ENCODE measurements around the gene SH3RF1. TPM values are rescaled to one million over a fixed set of nuclear protein-coding genes. Genes with fewer than 3 reads are reported as not detected.
"Not testable (repeated sequence)": the region's sequence is repeated elsewhere in the genome, so short reads cannot be mapped to it uniquely, and the experiment has no call there.

SH3RF1 gene
- total and polyA plus RNA-seq, 11 donors: 1.7 to 17.2 (median 8.9) TPM

- Histone ChIP-seq H3K4me1 (peaks cover 0 to 54% (median 15%) of the 10 kb centered on the region in 12 donors), H3K27me3 (no peaks in the 10 kb centered on the region), H3K4me3 (no peak overlapping the region), H3K36me3 (no peaks in the 10 kb centered on the region), H3K27ac (peak overlapping the region in 7 of 12 donors; percentile 20 to 79 (median 57)), H3K9me3 (peaks cover 0 to 5% (median 0%) of the 10 kb centered on the region in 12 donors)
- ATAC-seq (no peak), DNase-seq (no peak)
- intact Hi-C loops (cut with DNase I): no loop called here
- TF ChIP-seq POLR2A (IDR thresholded peaks at IDR 0.05): no peak
- TF ChIP-seq, protein P1, sequence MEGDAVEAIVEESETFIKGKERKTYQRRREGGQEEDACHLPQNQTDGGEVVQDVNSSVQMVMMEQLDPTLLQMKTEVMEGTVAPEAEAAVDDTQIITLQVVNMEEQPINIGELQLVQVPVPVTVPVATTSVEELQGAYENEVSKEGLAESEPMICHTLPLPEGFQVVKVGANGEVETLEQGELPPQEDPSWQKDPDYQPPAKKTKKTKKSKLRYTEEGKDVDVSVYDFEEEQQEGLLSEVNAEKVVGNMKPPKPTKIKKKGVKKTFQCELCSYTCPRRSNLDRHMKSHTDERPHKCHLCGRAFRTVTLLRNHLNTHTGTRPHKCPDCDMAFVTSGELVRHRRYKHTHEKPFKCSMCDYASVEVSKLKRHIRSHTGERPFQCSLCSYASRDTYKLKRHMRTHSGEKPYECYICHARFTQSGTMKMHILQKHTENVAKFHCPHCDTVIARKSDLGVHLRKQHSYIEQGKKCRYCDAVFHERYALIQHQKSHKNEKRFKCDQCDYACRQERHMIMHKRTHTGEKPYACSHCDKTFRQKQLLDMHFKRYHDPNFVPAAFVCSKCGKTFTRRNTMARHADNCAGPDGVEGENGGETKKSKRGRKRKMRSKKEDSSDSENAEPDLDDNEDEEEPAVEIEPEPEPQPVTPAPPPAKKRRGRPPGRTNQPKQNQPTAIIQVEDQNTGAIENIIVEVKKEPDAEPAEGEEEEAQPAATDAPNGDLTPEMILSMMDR (IDR thresholded peaks at IDR 0.05): no peak
- WGBS, 4 donors: 83 to 93% (median 86%) methylated on average over 4 of the region's 4 CpGs
These were observed 70.3 kb downstream of the SH3RF1 start for GRCh38 chr4:169200361-169201030.

DNA sequence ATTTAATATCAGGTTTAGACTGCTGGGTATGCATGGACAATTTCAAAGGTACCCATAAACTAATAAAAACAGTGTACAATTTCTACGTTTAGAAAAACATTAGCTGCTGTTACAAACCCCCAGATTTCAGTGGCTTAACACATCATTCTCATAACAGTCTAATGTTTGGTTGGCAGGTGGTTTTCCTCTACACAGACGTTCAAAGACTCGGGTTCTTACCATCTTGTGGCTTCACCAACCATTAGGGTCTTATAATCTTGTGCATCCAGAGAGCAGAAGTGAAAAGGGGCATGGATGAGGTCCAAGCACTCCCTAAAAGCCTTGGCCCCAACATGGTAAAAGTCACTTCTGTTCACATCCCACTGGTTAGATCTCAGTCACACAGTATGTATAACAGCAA, 71.6 kb downstream of the SH3RF1 start:
- DNase-seq (no peak), ATAC-seq (no peak)
- no peak for TF ChIP-seq POLR2A (IDR thresholded peaks at IDR 0.05)
- TF ChIP-seq, protein P1 (IDR thresholded peaks at IDR 0.05): no peak
- WGBS, 4 donors: 84 to 93% (median 87%) methylated on average over 3 of the region's 3 CpGs
- H3K27ac ChIP-seq: no peak overlapping the region
- H3K4me1 ChIP-seq: peaks cover 0 to 43% (median 15%) of the 10 kb centered on the region in 12 donors
- H3K4me3 ChIP-seq: no peak overlapping the region
- no peaks in the 10 kb centered on the region for H3K27me3 ChIP-seq
- intact Hi-C loops (cut with DNase I): no loop called here
- H3K36me3 ChIP-seq: no peaks in the 10 kb centered on the region
- H3K9me3 ChIP-seq: peaks cover 0 to 16% (median 5%) of the 10 kb centered on the region in 12 donors

DNA sequence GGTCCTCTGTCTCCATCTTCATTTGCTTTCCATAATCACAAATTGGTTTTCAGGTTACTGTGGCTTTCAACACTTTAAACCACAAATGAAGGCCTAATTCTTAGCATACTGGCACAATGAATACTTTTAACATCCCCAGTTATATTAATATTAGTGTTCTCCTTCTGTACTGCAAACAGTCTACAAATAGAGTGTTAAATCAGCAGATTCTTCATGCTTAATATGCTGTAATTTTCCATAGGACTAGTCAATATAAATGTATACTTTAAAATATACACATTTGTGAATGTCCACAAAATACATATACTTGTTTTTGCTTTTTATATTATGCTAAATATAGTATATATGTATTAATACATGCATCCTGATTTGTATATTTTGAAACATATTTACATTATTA, 72.6 kb downstream of the SH3RF1 start:
- ATAC-seq (no peak), DNase-seq (no peak)
- H3K9me3 ChIP-seq: peaks cover 0 to 16% (median 5%) of the 10 kb centered on the region in 12 donors
- H3K4me3 ChIP-seq: no peak overlapping the region
- H3K27me3 ChIP-seq: no peaks in the 10 kb centered on the region
- TF ChIP-seq, protein P1 (IDR thresholded peaks at IDR 0.05): no peak
- no peak for TF ChIP-seq POLR2A (IDR thresholded peaks at IDR 0.05)
- H3K36me3 ChIP-seq: no peaks in the 10 kb centered on the region
- no peak overlapping the region for H3K27ac ChIP-seq
- H3K4me1 ChIP-seq: peaks cover 0 to 32% (median 14%) of the 10 kb centered on the region in 12 donors
- intact Hi-C loops (cut with DNase I): no loop called here

- ATAC-seq; H3K27me3 ChIP-seq; DNase-seq; intact Hi-C loops (cut with DNase I); H3K4me3 ChIP-seq; H3K27ac ChIP-seq; H3K36me3 ChIP-seq: not testable (repeated sequence)
- Histone ChIP-seq H3K9me3 (peaks cover 0 to 16% (median 5%) of the 10 kb centered on the region in 12 donors), H3K4me1 (peaks cover 0 to 23% (median 14%) of the 10 kb centered on the region in 12 donors)
- 96 to 97% (median 96%) methylated on average over 11 of the region's 11 CpGs for WGBS, 4 donors
These were observed 73.5 kb downstream of the SH3RF1 start for GRCh38 chr4:169197206-169197605.

DNA sequence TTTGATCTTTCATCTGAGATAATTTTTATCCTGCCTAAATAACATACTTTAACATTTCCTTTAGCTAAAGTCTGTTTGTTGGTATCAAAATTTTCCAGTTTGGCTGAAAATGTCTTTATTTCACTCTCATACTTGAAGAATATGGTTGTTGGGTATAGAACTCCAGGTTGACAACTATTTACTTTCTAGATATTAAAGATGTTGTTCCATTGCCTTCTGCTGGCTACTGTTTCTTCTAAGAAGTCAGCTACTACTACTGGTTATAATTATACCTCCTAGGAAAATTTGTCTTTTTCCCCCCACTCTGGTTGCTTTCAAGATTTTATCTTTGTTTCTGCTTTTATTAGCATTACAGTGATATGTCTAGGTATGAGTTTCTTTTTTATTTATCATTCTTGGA, 75.7 kb downstream of the SH3RF1 start:
- H3K36me3 ChIP-seq: no peaks in the 10 kb centered on the region
- no peak overlapping the region for H3K27ac ChIP-seq
- H3K9me3 ChIP-seq: peaks cover 0 to 16% (median 5%) of the 10 kb centered on the region in 12 donors
- no peaks in the 10 kb centered on the region for H3K27me3 ChIP-seq
- ATAC-seq (no peak), DNase-seq (no peak)
- TF ChIP-seq, protein P1 (IDR thresholded peaks at IDR 0.05): no peak
- TF ChIP-seq POLR2A (IDR thresholded peaks at IDR 0.05): no peak
- H3K4me1 ChIP-seq: peaks cover 0 to 5% (median 0%) of the 10 kb centered on the region in 12 donors
- H3K4me3 ChIP-seq: no peak overlapping the region
- intact Hi-C loops (cut with DNase I): no loop called here

GRCh38 chr4:169189968-169190367, 80.8 kb downstream of the SH3RF1 start:
- ATAC-seq; DNase-seq; H3K9me3 ChIP-seq; H3K4me3 ChIP-seq; intact Hi-C loops (cut with DNase I); H3K27ac ChIP-seq; H3K27me3 ChIP-seq; H3K36me3 ChIP-seq: not testable (repeated sequence)
- WGBS, 4 donors: 86 to 93% (median 89%) methylated on average over 2 of the region's 2 CpGs
- peaks cover 0 to 20% (median 6%) of the 10 kb centered on the region in 12 donors for H3K4me1 ChIP-seq
